HepG2 (cell line): Measurements from ENCODE around the gene PARP3. TPM values are rescaled to one million over a fixed set of nuclear protein-coding genes. Genes with fewer than 3 reads are reported as not detected.

Source experiments
- ATAC-seq: fragments of 200-7000 bp; cut with Tn5 transposase; 3 replicates; pipeline ENCODE4 v1.9.1; 2020; ENCODE audit warnings: mild to moderate bottlenecking, moderate library complexity
- BruUV-seq: library from RNA; stranded (reverse); fragments of 400-500 nt; replicated peaks from 2 replicates; lab custom pipeline; 2021; lab: Mats Ljungman, UMichigan
- CTCF ChIA-PET: fragments of 300-600 bp; formaldehyde crosslinking; extraction: SDS; loops from one replicate; lab custom pipeline; 2021; ENCODE audit warnings: low total read pairs, inconsistent platforms, low intra/inter-chr PET ratio; lab: Yijun Ruan, JAX
- POLR2A ChIA-PET: fragments of 350-600 bp; sonication (Branson Sonifier 250); formaldehyde crosslinking; loops from one replicate; lab custom pipeline; 2020; ENCODE audit warnings: antibody characterized with exemption, inconsistent platforms; lab: Yijun Ruan, JAX
- DNase-seq: peaks from one replicate; pipeline ENCODE4 v3.0.0-alpha.2; 2015; ENCODE audit warnings: low spot score
- FAIRE-seq: peaks from 3 replicates; lab custom pipeline; 2011; peaks lifted over from hg19 to GRCh38; lab: Jason Lieb, UNC
- H2AFZ ChIP-seq: one replicate; pipeline ENCODE4 v1.6.1; 2011; ENCODE audit warnings: low read length, inconsistent platforms
- H3K27ac ChIP-seq: fragments of 300-600 bp; 3 replicates; pipeline ENCODE4 v1.8.0; 2011; ENCODE audit warnings: mixed run types, mild to moderate bottlenecking, mixed read lengths, low read length, inconsistent platforms; ENCODE audit not compliant: insufficient read depth; ENCODE audit errors: extremely low read length
- H3K27me3 ChIP-seq, 2 experiments: fragments of 200-600 bp in 1 of 2; 2 replicates in 1 of 2; 3 replicates in 1 of 2; pipeline versions ENCODE4 v1.6.0 to v1.8.0; 2011; ENCODE audit warnings: low read length in 2 of 2, mild to moderate bottlenecking in 2 of 2, moderate library complexity in 2 of 2, inconsistent platforms in 1 of 2; ENCODE audit not compliant: insufficient read depth in 2 of 2, control insufficient read depth in 1 of 2
- H3K36me3 ChIP-seq, 2 experiments: fragments of 200-600 bp in 1 of 2; replicated peaks in 1 of 2; 2 replicates in 1 of 2; 3 replicates in 1 of 2; pipeline versions ENCODE4 v1.5.1 to v1.8.0; 2011; ENCODE audit warnings: low read length in 2 of 2, inconsistent platforms in 1 of 2; ENCODE audit not compliant: insufficient read depth in 2 of 2, control insufficient read depth in 1 of 2
- H3K4me1 ChIP-seq: 2 replicates; pipeline ENCODE4 v1.5.1; 2012; ENCODE audit warnings: low read length, inconsistent platforms; ENCODE audit not compliant: insufficient read depth
- H3K4me2 ChIP-seq: 2 replicates; pipeline ENCODE4 v1.6.0; 2011; ENCODE audit warnings: low read depth, low read length, inconsistent platforms
- H3K4me3 ChIP-seq, 3 experiments: fragments of 200-600 bp in 1 of 3; sonication (generic), shearing (Covaris generic) in 1 of 3; replicated peaks in 1 of 3; 2 replicates each; pipeline ENCODE4 v1.5.1; 2011 to 2016; ENCODE audit warnings: low read length in 3 of 3, inconsistent platforms in 2 of 3, low read depth in 2 of 3, mild to moderate bottlenecking in 2 of 3, control low read depth in 1 of 3, mixed read lengths in 1 of 3; ENCODE audit not compliant: insufficient read depth in 1 of 3
- H3K79me2 ChIP-seq: one replicate; pipeline ENCODE4 v1.6.1; 2011; ENCODE audit warnings: low read length, inconsistent platforms; ENCODE audit not compliant: insufficient read depth
- H3K9ac ChIP-seq: 2 replicates; pipeline ENCODE4 v1.6.0; 2011; ENCODE audit warnings: mild to moderate bottlenecking, low read depth, low read length, inconsistent platforms; ENCODE audit not compliant: insufficient read depth
- H3K9me3 ChIP-seq: 2 replicates; pipeline ENCODE4 v1.5.1; 2012; ENCODE audit warnings: mild to moderate bottlenecking, low read length
- H4K20me1 ChIP-seq: 2 replicates; pipeline ENCODE4 v1.6.0; 2011; ENCODE audit warnings: inconsistent platforms, mild to moderate bottlenecking, low read length, moderate library complexity; ENCODE audit not compliant: insufficient read depth
- CEBPG ChIP-seq: IDR thresholded peaks from 2 replicates; pipeline ENCODE4 v1.6.1; 2016
- CREB1 ChIP-seq, 2 experiments: fragments of 450-650 bp in 1 of 2; IDR thresholded peaks; 2 replicates each; pipeline ENCODE4 v1.6.1; 2016 to 2017; ENCODE audit warnings: control low read depth in 1 of 2, mild to moderate bottlenecking in 1 of 2, missing compliant biosample characterization in 1 of 2, missing genetic modification characterization in 1 of 2
- ETS1 ChIP-seq: sonication (generic); formaldehyde crosslinking; IDR thresholded peaks from 2 replicates; pipeline ENCODE4 v1.4.0; 2020; ENCODE audit warnings: missing genetic modification reagents
- HNF4G ChIP-seq, 2 experiments: sonication (generic) in 1 of 2; formaldehyde crosslinking in 1 of 2; IDR thresholded peaks; 2 replicates each; pipeline versions ENCODE4 v1.4.0 to v1.6.1; 2011 to 2020; ENCODE audit warnings: borderline replicate concordance in 2 of 2, low read depth in 2 of 2, mild to moderate bottlenecking in 2 of 2, low read length in 1 of 2, missing genetic modification reagents in 1 of 2, moderate library complexity in 1 of 2
- NRL ChIP-seq: sonication (generic); formaldehyde crosslinking; IDR thresholded peaks from 2 replicates; pipeline ENCODE4 v1.5.0; 2020; ENCODE audit warnings: missing genetic modification reagents, mild to moderate bottlenecking, moderate library complexity, borderline replicate concordance
- PAXIP1 ChIP-seq: sonication (generic); formaldehyde crosslinking; conservative IDR thresholded peaks from 2 replicates; pipeline ENCODE4 v1.4.0; 2020; ENCODE audit warnings: mild to moderate bottlenecking, missing genetic modification reagents, moderate library complexity
- PHF21A ChIP-seq: sonication (generic); formaldehyde crosslinking; IDR thresholded peaks from 2 replicates; pipeline ENCODE4 v1.5.0; 2020; ENCODE audit warnings: mild to moderate bottlenecking, missing genetic modification reagents
- POLR2G ChIP-seq: fragments of 200-400 bp; formaldehyde crosslinking; IDR thresholded peaks from 2 replicates; pipeline ENCODE4 v1.6.1; 2018; ENCODE audit warnings: mild to moderate bottlenecking, low read depth, low read length, moderate library complexity
- SALL1 ChIP-seq: sonication (generic); formaldehyde crosslinking; IDR thresholded peaks from 2 replicates; pipeline ENCODE4 v1.8.0; 2022; ENCODE audit warnings: mild to moderate bottlenecking, missing genetic modification reagents
- SSRP1 ChIP-seq: IDR thresholded peaks from 2 replicates; pipeline ENCODE4 v1.6.1; 2016; ENCODE audit warnings: control low read depth
- ZNF124 ChIP-seq: sonication (generic); formaldehyde crosslinking; IDR thresholded peaks from 2 replicates; pipeline ENCODE4 v1.4.0; 2020; ENCODE audit warnings: missing genetic modification reagents
- ZNF225 ChIP-seq: sonication (generic); formaldehyde crosslinking; IDR thresholded peaks from 2 replicates; pipeline ENCODE4 v1.4.0; 2020; ENCODE audit warnings: mild to moderate bottlenecking, missing genetic modification reagents
- ZNF281 ChIP-seq: sonication (generic); formaldehyde crosslinking; IDR thresholded peaks from 2 replicates; pipeline ENCODE4 v1.4.0; 2020; ENCODE audit warnings: missing genetic modification reagents, borderline replicate concordance
- ZNF501 ChIP-seq: sonication (generic); formaldehyde crosslinking; IDR thresholded peaks from 2 replicates; pipeline ENCODE4 v1.5.1; 2020; ENCODE audit warnings: mild to moderate bottlenecking, moderate library complexity, missing genetic modification reagents
- ZNF546 ChIP-seq: sonication (generic); formaldehyde crosslinking; conservative IDR thresholded peaks from 2 replicates; pipeline ENCODE4 v1.8.1; 2023; ENCODE audit warnings: mild to moderate bottlenecking, missing genetic modification reagents
- ZNF772 ChIP-seq: sonication (generic); formaldehyde crosslinking; IDR thresholded peaks from 2 replicates; pipeline ENCODE4 v1.5.0; 2020; ENCODE audit warnings: mild to moderate bottlenecking, missing genetic modification reagents
- WGBS: methylation state at CpG from one replicate; pipeline ENCODE4 v1.1.6; 2017; ENCODE audit warnings: low lambda C conversion rate; 5-methylcytosine and 5-hydroxymethylcytosine counted together
- in situ Hi-C: cut with HindIII; loops from 2 replicates; pipeline ENCODE4 v1.10.0; 2017; ENCODE audit warnings: low pct_unique_long_range_greater_than_20kb; ENCODE audit not compliant: extremely low pct_ligation_motif_present
- intact Hi-C: fragments of 100-400 bp; cut with micrococcal nuclease; formaldehyde crosslinking; loops from one replicate; pipeline ENCODE4 v1.10.0; 2022; ENCODE audit not compliant: unreplicated experiment
- polyA plus RNA-seq, 8 experiments: library from polyadenylated mRNA; depleted of rRNA in 3 of 8; stranded (reverse) in 7 of 8; unstranded in 1 of 8; fragments of >200 nt; fragmentation: Illumina TruSeq in 4 of 8; extraction: Trizol in 4 of 8; gene quantifications; 2 replicates each; pipeline versions ENCODE4 v1.2.1 to v1.2.3, GENCODE V29; 2011 to 2016; ENCODE audit warnings: low read depth in 4 of 8, missing spikeins in 1 of 8, mixed read lengths in 1 of 8; ENCODE audit not compliant: insufficient read depth in 1 of 8
- total RNA-seq, 5 experiments: library from RNA; depleted of rRNA; stranded (reverse); fragments of >200 nt; fragmentation: Illumina TruSeq; extraction: Trizol; gene quantifications; 2 replicates each; pipeline ENCODE4 v1.2.3, GENCODE V29; 2016; ENCODE audit warnings: low read depth in 1 of 5

The PARP3 gene
- total and polyA plus RNA-seq, 2 of the 13 experiments (the other 11 are each of a cell fraction or from before 2014, with no cell fraction given): 11.2 to 21.5 TPM

- peak overlapping the region; percentile 81 for H3K27ac ChIP-seq
- ATAC-seq (peak; percentile 19), FAIRE-seq (no peak), DNase-seq (peak; percentile 54)
- peak overlapping the region; percentile 84 for H3K4me2 ChIP-seq
- peaks cover 8% of the 10 kb centered on the region for H3K79me2 ChIP-seq
- no peaks in the 10 kb centered on the region for H4K20me1 ChIP-seq
- ChIA-PET CTCF (no interaction called here), POLR2A (interaction anchor here (0.8 to 6.8 kb wide), 6 partner anchors 11 to 27 kb away, joined by 3 to 80 read pairs (median 9); partner anchors contain the start of genes ACY1, PARP3, RPL29 and RRP9)
- H3K9me3 ChIP-seq: no peaks in the 10 kb centered on the region
- peak overlapping the region; percentile 72 to 87 (median 77) for H3K4me3 ChIP-seq
- no peak overlapping the region for H2AFZ ChIP-seq
- 14% methylated on average over 6 of the region's 11 CpGs for WGBS
- in situ Hi-C loops (no loop called here), intact Hi-C loops (no loop called here)
- peaks cover 2 to 5% of the 10 kb centered on the region in 2 experiments; a peak in 2 of 5 replicates for H3K36me3 ChIP-seq
- no TSS peak for BruUV-seq
- H3K4me1 ChIP-seq: peaks cover 87% of the 10 kb centered on the region
- H3K27me3 ChIP-seq: no peaks in the 10 kb centered on the region
- H3K9ac ChIP-seq: peak overlapping the region; percentile 75
- TF ChIP-seq NRL (CRISPR knock-in tag): 0 out of 2 replicates have a peak, but pooled peaks have one; percentile 35
- no peak for TF ChIP-seq PHF21A (CRISPR knock-in tag)
- TF ChIP-seq ZNF281 (CRISPR knock-in tag): peak; percentile 92
- peak; percentile 47 for TF ChIP-seq POLR2G
- peak; percentile 18; the same call in 1 of the 2 replicates for TF ChIP-seq SALL1 (CRISPR knock-in tag)
- TF ChIP-seq ZNF772 (CRISPR knock-in tag): peak; percentile 40; the same call in 1 of the 2 replicates
- TF ChIP-seq SSRP1 (CRISPR knock-in tag): peak; percentile 76
- TF ChIP-seq ETS1: no peak
- peak; percentile 42; the same call in 1 of the 2 replicates for TF ChIP-seq HNF4G (IDR thresholded peaks at IDR 0.05; ENCODE audit: borderline replicate concordance, low read depth, low read length)
- TF ChIP-seq HNF4G (CRISPR knock-in tag; IDR thresholded peaks at IDR 0.05; ENCODE audit: borderline replicate concordance, low read depth): no peak
- no peak for TF ChIP-seq ZNF546 (CRISPR knock-in tag)
- TF ChIP-seq PAXIP1 (CRISPR knock-in tag): peak; percentile 75
- 0 out of 2 replicates have a peak, but pooled peaks have one; percentile 6 for TF ChIP-seq ZNF124 (CRISPR knock-in tag)
- TF ChIP-seq CEBPG (CRISPR knock-in tag): 0 out of 2 replicates have a peak, but pooled peaks have one; percentile 39
- no peak for TF ChIP-seq ZNF501 (CRISPR knock-in tag)
- 0 out of 2 replicates have a peak, but pooled peaks have one; percentile 2 for TF ChIP-seq ZNF225
- no peak for TF ChIP-seq CREB1 (IDR thresholded peaks at IDR 0.05)
- no peak for TF ChIP-seq CREB1 (CRISPR knock-in tag; IDR thresholded peaks at IDR 0.05)
These were observed 26.1 kb downstream of the PARP3 start for GRCh38 chr3:51968170-51968775.
